Activated gamma-delta T cell treated with Interleukin-2 at 50 U/mL for 16 hours (primary cell): ENCODE measurements around the gene CCR7.

Experiments used
- DNase-seq: peaks from one replicate; pipeline ENCODE4 v3.0.0-alpha.2; 2020

CCR7 gene

DNA sequence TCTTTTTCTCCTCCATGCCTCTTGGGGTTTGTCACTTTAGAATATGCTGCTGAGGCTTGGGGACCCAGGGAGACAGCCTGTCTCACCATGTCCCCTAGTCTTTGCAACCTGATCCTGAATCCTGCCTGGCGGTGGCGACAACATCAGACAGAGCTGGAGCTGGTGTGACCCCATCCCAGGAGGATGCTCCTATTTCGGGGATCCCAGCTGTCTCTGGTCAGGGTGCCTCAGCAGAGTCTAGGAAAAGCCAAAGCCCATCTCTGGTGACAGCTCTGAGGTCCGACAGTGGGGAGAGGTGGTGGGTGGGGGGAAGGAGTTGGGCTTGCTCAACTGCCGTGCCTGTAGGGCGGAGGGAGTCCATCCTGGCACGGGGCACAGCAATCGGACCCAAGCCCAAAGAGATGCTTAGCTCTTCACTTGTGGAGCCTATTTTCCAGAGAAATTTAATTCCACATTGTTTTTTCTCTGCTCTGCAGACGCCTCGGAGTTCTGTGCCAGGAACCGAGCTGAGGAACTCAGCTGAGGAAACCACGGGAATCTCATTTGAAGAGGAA is 53.5 kb downstream of the CCR7 start:
- DNase-seq, result no peak

DNA sequence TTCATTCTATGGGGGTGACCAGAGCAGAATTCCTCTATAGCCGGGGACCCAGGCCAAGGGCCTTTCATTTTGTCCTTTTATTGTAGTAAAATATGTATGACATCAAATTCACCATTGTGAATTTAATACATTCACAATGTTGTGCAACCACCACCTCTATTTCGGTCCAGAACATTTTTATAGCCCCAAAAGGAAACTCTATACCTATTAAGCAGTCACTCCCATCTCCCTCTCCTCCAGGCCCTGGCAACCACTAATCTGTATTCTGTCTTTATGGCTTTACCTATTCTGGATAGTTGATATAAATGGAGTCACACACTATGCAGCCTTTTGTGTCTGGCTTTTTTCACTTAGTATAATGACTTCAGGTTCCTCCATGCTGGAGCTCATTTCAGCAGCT is 54.1 kb downstream of the CCR7 start:
- DNase-seq, result no peak

DNA sequence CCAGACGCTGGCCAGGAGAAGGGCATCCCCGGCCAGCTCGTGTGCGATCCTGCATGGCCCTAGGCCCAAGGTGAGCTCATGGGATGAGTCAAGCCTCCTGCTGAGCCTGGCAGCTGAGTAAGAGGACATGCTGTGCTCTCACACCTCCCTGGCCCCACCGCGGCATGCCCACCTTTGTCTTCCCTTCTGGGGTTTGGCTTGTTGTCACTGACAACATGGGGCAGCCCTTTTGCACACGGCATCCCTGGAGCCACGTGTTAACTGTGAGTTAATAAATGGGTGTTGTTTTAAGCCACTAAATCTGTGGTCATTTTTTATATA is 55.0 kb downstream of the CCR7 start:
- DNase-seq, result no peak

DNA sequence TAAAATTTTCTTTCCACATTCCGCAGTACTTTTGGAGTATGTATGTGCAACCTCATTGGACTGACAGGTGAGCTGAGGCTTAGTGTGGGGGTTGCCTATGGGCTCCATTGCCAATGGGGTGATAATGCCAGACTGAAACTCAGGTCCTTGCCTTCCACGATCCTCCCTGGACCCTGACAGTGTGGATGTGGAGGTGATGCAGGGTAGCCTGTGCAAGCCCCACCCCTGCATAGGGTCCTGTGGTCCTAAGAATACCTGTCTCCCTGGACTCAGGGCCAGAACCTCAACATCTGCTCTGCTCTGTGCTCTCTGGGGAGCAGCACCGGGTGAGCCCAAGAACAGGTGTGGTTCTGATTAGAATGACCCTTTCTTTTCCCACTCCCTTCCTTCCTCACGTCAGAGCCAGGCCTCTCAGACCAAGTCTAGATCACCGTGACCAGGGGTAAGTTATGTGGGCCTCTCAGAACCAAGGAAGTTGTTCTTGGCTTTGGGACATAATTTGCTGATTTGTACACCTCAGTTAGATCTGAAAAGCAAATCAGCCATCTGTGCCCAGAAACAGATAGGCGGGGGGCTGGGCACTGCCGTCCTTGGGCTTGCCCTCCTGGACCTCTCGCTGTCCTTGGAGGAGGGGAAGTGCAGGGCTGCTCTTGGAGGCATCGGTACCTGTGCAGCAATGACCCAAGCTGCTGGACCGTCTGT is 55.5 kb downstream of the CCR7 start:
- no peak for DNase-seq

DNA sequence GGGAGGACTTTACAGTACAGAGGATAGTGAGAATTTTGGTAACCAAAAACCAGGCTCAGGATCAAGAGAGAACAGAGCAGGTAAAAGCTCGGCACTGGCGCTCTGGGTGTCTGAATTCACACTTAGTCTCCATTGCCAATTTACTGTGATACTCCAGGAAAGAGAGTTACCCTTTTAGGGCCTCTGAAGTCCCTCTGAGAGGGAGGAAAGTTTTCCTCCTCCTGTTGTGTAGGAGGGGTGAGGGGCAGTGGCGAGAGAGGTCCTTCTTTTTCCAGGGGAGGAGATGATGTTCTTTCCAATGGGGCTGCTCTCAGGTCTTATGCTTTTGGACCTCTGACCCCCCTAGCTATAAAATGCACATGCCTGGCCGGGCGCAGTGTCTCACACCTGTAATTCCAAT is 58.5 kb downstream of the CCR7 start:
- DNase-seq, result no peak
